ENCODE measurements around the gene CDH13.

CDH13 gene

DNA sequence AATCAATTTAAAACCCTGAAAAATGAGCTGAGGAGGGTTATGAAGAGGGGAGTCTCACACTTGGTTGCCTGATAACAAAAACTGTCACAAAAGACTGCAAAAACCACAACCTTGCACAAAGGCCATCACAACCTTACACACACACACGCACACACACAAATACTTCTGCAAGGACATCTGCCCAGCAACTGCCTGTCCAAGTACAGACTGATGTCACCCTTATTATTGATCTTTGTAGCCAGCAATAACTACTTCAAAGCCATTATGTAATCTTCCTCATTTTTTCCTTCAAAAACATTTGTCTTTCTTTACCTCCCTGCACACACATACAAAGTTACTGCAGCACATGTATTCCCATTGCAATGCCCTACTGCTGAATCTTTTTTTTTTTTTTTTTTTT, 927.8 kb downstream of the CDH13 start:
- Histone ChIP-seq H2BK120ac (ENCODE audit: low read depth, low read length) (no peak overlapping the region), H3K27me3 (ENCODE audit: control insufficient read depth in 1 of 2, insufficient read depth in 1 of 2, low read length in 2 of 2) (no peaks in the 10 kb centered on the region), H3K79me1 (replicated peaks; ENCODE audit: low read length, poor library complexity, severe bottlenecking) (no peaks in the 10 kb centered on the region), H3K14ac (ENCODE audit: low read length in 2 of 2) (no peak overlapping the region), H2BK12ac (ENCODE audit: low read length in 2 of 2) (no peak overlapping the region), H3K4me1 (ENCODE audit: control insufficient read depth, insufficient read depth, low read depth, low read length) (peaks cover 2% of the 10 kb centered on the region), H4K8ac (ENCODE audit: low read length) (no peak overlapping the region), H3K4ac (ENCODE audit: low read depth in 1 of 2, low read length in 2 of 2) (no peak overlapping the region), H3K27ac (ENCODE audit: low read length, poor library complexity, severe bottlenecking) (no peak overlapping the region), H2BK15ac (ENCODE audit: low read depth, poor library complexity, severe bottlenecking) (no peak overlapping the region), H3K23ac (ENCODE audit: low read length in 2 of 2) (no peak overlapping the region), H3K4me2 (ENCODE audit: low read length, poor library complexity, severe bottlenecking) (no peak overlapping the region), H2AFZ (ENCODE audit: low read depth, low read length) (no peak overlapping the region), H3K9ac (ENCODE audit: low read length) (no peak overlapping the region), H3K9me3 (ENCODE audit: control insufficient read depth, low read length) (no peaks in the 10 kb centered on the region), H3K36me3 (ENCODE audit: control insufficient read depth in 1 of 2, insufficient read depth in 2 of 2, low read depth in 1 of 2, low read length in 2 of 2) (no peaks in the 10 kb centered on the region), H2BK5ac (ENCODE audit: low read depth, low read length, poor library complexity, severe bottlenecking) (no peak overlapping the region), H4K91ac (ENCODE audit: low read length) (no peak overlapping the region), H2AK5ac (ENCODE audit: low read length, severe bottlenecking) (no peak overlapping the region), H3K18ac (ENCODE audit: low read depth in 1 of 2, low read length in 2 of 2) (no peak overlapping the region), H3K4me3 (ENCODE audit: insufficient read depth in 1 of 2, low read depth in 1 of 2, low read length in 2 of 2) (no peak overlapping the region)
- no peak for DNase-seq
- 98% methylated on average over 1 of the region's 1 CpG for WGBS

DNA sequence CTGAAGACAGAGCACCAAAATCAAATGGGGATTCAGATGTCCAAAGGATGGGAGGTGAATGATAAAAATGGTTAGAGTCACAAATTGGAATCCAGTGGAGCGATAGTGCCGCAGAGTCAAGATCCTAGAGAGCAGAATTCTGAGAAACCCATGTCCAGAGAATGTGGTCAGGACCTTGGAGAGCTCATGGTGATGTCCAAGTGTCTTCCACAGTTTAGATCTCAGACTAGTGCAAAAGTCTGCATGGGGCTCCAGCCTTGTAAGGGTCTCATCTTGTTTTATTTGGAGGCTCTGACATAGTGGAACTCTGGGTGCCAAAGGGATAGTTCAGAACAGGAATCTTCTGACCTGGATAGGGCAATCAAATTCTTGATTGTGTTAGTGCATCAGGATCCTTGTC, 935.1 kb downstream of the CDH13 start:
- no peak overlapping the region for H2AK5ac ChIP-seq (ENCODE audit: low read length, severe bottlenecking)
- H3K4ac ChIP-seq (ENCODE audit: low read depth in 1 of 2, low read length in 2 of 2), result no peak overlapping the region
- no peaks in the 10 kb centered on the region for H3K27me3 ChIP-seq (ENCODE audit: control insufficient read depth in 1 of 2, insufficient read depth in 1 of 2, low read length in 2 of 2)
- H3K4me3 ChIP-seq (ENCODE audit: insufficient read depth in 1 of 2, low read depth in 1 of 2, low read length in 2 of 2), result no peak overlapping the region
- no peak overlapping the region for H2BK120ac ChIP-seq (ENCODE audit: low read depth, low read length)
- no peak overlapping the region for H2AFZ ChIP-seq (ENCODE audit: low read depth, low read length)
- no peak overlapping the region for H3K27ac ChIP-seq (ENCODE audit: low read length, poor library complexity, severe bottlenecking)
- H2BK12ac ChIP-seq (ENCODE audit: low read length in 2 of 2), result no peak overlapping the region
- peaks cover 0 to 2% of the 10 kb centered on the region in 2 experiments for H3K36me3 ChIP-seq (ENCODE audit: control insufficient read depth in 1 of 2, insufficient read depth in 2 of 2, low read depth in 1 of 2, low read length in 2 of 2)
- H3K4me2 ChIP-seq (ENCODE audit: low read length, poor library complexity, severe bottlenecking), result no peak overlapping the region
- H3K14ac ChIP-seq (ENCODE audit: low read length in 2 of 2), result no peak overlapping the region
- WGBS, result 92% methylated on average over 2 of the region's 2 CpGs
- H3K79me1 ChIP-seq (replicated peaks; ENCODE audit: low read length, poor library complexity, severe bottlenecking), result no peaks in the 10 kb centered on the region
- DNase-seq, result peak; percentile 42
- H3K9me3 ChIP-seq (ENCODE audit: control insufficient read depth, low read length), result no peaks in the 10 kb centered on the region
- no peak overlapping the region for H2BK5ac ChIP-seq (ENCODE audit: low read depth, low read length, poor library complexity, severe bottlenecking)
- H3K9ac ChIP-seq (ENCODE audit: low read length), result no peak overlapping the region
- no peak overlapping the region for H4K8ac ChIP-seq (ENCODE audit: low read length)
- no peak overlapping the region for H3K18ac ChIP-seq (ENCODE audit: low read depth in 1 of 2, low read length in 2 of 2)
- no peak overlapping the region for H4K91ac ChIP-seq (ENCODE audit: low read length)
- H2BK15ac ChIP-seq (ENCODE audit: low read depth, poor library complexity, severe bottlenecking), result no peak overlapping the region
- no peak overlapping the region for H3K23ac ChIP-seq (ENCODE audit: low read length in 2 of 2)
- H3K4me1 ChIP-seq (ENCODE audit: control insufficient read depth, insufficient read depth, low read depth, low read length), result peaks cover 2% of the 10 kb centered on the region

DNA sequence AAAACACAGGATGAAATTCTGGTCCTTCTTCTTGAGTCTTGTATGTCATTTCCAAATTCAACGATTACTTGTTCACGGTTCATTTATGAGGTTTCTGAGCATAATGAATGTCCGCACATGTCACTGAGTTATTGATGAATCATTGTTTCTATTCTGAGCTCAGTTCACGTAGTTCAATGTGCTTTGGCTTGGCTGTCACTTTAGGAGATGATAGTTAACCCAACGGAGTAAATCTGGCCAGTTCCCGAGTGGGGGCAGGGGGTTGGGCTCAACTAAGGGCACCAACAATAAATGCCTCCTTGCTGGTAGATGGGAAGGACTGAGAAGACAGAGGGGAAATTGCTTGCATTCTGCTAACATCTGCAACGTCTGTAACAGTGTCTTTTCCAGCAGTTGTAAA, 941.6 kb downstream of the CDH13 start:
- no peak overlapping the region for H3K27ac ChIP-seq (ENCODE audit: low read length, poor library complexity, severe bottlenecking)
- no peaks in the 10 kb centered on the region for H3K79me1 ChIP-seq (replicated peaks; ENCODE audit: low read length, poor library complexity, severe bottlenecking)
- H3K4ac ChIP-seq (ENCODE audit: low read depth in 1 of 2, low read length in 2 of 2), result no peak overlapping the region
- H3K23ac ChIP-seq (ENCODE audit: low read length in 2 of 2), result no peak overlapping the region
- no peak overlapping the region for H3K9ac ChIP-seq (ENCODE audit: low read length)
- H2AK5ac ChIP-seq (ENCODE audit: low read length, severe bottlenecking), result no peak overlapping the region
- H3K4me1 ChIP-seq (ENCODE audit: control insufficient read depth, insufficient read depth, low read depth, low read length), result no peaks in the 10 kb centered on the region
- no peak overlapping the region for H4K91ac ChIP-seq (ENCODE audit: low read length)
- no peaks in the 10 kb centered on the region for H3K9me3 ChIP-seq (ENCODE audit: control insufficient read depth, low read length)
- no peak overlapping the region for H3K4me2 ChIP-seq (ENCODE audit: low read length, poor library complexity, severe bottlenecking)
- WGBS, result 68% methylated on average over 7 of the region's 7 CpGs
- H2AFZ ChIP-seq (ENCODE audit: low read depth, low read length), result no peak overlapping the region
- H2BK15ac ChIP-seq (ENCODE audit: low read depth, poor library complexity, severe bottlenecking), result no peak overlapping the region
- H4K8ac ChIP-seq (ENCODE audit: low read length), result no peak overlapping the region
- H3K18ac ChIP-seq (ENCODE audit: low read depth in 1 of 2, low read length in 2 of 2), result no peak overlapping the region
- H2BK12ac ChIP-seq (ENCODE audit: low read length in 2 of 2), result no peak overlapping the region
- peaks cover 0 to 2% of the 10 kb centered on the region in 2 experiments for H3K36me3 ChIP-seq (ENCODE audit: control insufficient read depth in 1 of 2, insufficient read depth in 2 of 2, low read depth in 1 of 2, low read length in 2 of 2)
- no peak overlapping the region for H3K14ac ChIP-seq (ENCODE audit: low read length in 2 of 2)
- DNase-seq, result no peak
- no peak overlapping the region for H2BK120ac ChIP-seq (ENCODE audit: low read depth, low read length)
- H3K27me3 ChIP-seq (ENCODE audit: control insufficient read depth in 1 of 2, insufficient read depth in 1 of 2, low read length in 2 of 2), result no peaks in the 10 kb centered on the region
- no peak overlapping the region for H3K4me3 ChIP-seq (ENCODE audit: insufficient read depth in 1 of 2, low read depth in 1 of 2, low read length in 2 of 2)
- H2BK5ac ChIP-seq (ENCODE audit: low read depth, low read length, poor library complexity, severe bottlenecking), result no peak overlapping the region

DNA sequence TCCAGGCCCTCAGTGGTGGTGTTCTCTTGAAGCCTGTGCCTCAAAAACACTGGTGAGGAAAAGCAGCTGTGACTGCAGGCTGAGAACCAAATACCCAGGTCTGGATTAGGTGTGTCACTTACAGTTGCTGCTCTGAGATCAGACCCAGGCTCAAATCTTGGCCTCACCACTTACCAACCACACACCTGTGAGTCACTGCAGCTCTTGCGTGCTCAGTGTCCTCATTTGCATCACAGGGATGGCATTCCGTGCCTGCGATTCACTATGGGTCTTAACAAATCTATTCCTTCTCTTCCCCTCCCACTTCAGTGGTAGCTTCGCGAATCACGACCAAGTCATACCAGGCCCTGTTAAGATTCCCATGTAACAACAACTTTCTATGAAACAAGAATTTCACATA, 947.6 kb downstream of the CDH13 start:
- H2BK12ac ChIP-seq (ENCODE audit: low read length in 2 of 2), result no peak overlapping the region
- no peak overlapping the region for H3K14ac ChIP-seq (ENCODE audit: low read length in 2 of 2)
- H3K18ac ChIP-seq (ENCODE audit: low read depth in 1 of 2, low read length in 2 of 2), result no peak overlapping the region
- H2AK5ac ChIP-seq (ENCODE audit: low read length, severe bottlenecking), result no peak overlapping the region
- H3K4me1 ChIP-seq (ENCODE audit: control insufficient read depth, insufficient read depth, low read depth, low read length), result peaks cover 4% of the 10 kb centered on the region
- H3K27ac ChIP-seq (ENCODE audit: low read length, poor library complexity, severe bottlenecking), result no peak overlapping the region
- no peak overlapping the region for H3K4me3 ChIP-seq (ENCODE audit: insufficient read depth in 1 of 2, low read depth in 1 of 2, low read length in 2 of 2)
- no peaks in the 10 kb centered on the region for H3K9me3 ChIP-seq (ENCODE audit: control insufficient read depth, low read length)
- no peaks in the 10 kb centered on the region for H3K79me1 ChIP-seq (replicated peaks; ENCODE audit: low read length, poor library complexity, severe bottlenecking)
- H3K4me2 ChIP-seq (ENCODE audit: low read length, poor library complexity, severe bottlenecking), result no peak overlapping the region
- no peak overlapping the region for H4K8ac ChIP-seq (ENCODE audit: low read length)
- H2AFZ ChIP-seq (ENCODE audit: low read depth, low read length), result no peak overlapping the region
- no peaks in the 10 kb centered on the region for H3K27me3 ChIP-seq (ENCODE audit: control insufficient read depth in 1 of 2, insufficient read depth in 1 of 2, low read length in 2 of 2)
- no peak overlapping the region for H3K4ac ChIP-seq (ENCODE audit: low read depth in 1 of 2, low read length in 2 of 2)
- no peak overlapping the region for H4K91ac ChIP-seq (ENCODE audit: low read length)
- H2BK15ac ChIP-seq (ENCODE audit: low read depth, poor library complexity, severe bottlenecking), result no peak overlapping the region
- no peak overlapping the region for H2BK120ac ChIP-seq (ENCODE audit: low read depth, low read length)
- H3K23ac ChIP-seq (ENCODE audit: low read length in 2 of 2), result no peak overlapping the region
- 46% methylated on average over 6 of the region's 6 CpGs for WGBS
- peaks cover 0 to 3% of the 10 kb centered on the region in 2 experiments for H3K36me3 ChIP-seq (ENCODE audit: control insufficient read depth in 1 of 2, insufficient read depth in 2 of 2, low read depth in 1 of 2, low read length in 2 of 2)
- no peak overlapping the region for H2BK5ac ChIP-seq (ENCODE audit: low read depth, low read length, poor library complexity, severe bottlenecking)
- peak; percentile 74 for DNase-seq
- H3K9ac ChIP-seq (ENCODE audit: low read length), result no peak overlapping the region
